Amniotic stem cell (primary cell): ENCODE measurements around the gene TBXAS1.

Source experiments
- DNase-seq: peaks from one replicate; lab custom pipeline; 2025; lab: John Stamatoyannopoulos, UW

Gene TBXAS1

GRCh38 chr7:139829025-139829774, at the start of gene TBXAS1:
Gene TBXAS1 (plus strand): TSS chr7:139829264. CDS start chr7:139829391, 127 bp downstream.
- no peak for DNase-seq

GRCh38 chr7:139782932-139783331, 46.1 kb upstream of the TBXAS1 start:
- DNase-seq = no peak

- no peak for DNase-seq
Measured at GRCh38 chr7:139783647-139784385, 45.2 kb upstream of the TBXAS1 start.

- DNase-seq = no peak
Measured at GRCh38 chr7:139784648-139785047, 44.4 kb upstream of the TBXAS1 start.

GRCh38 chr7:139791316-139791715, 37.7 kb upstream of the TBXAS1 start:
- DNase-seq = no peak

GRCh38 chr7:139797607-139798006, 31.5 kb upstream of the TBXAS1 start:
- DNase-seq = no peak

- no peak for DNase-seq
Measured at GRCh38 chr7:139798221-139798620, 30.8 kb upstream of the TBXAS1 start.

GRCh38 chr7:139798892-139799291, 30.2 kb upstream of the TBXAS1 start:
- no peak for DNase-seq

- no peak for DNase-seq
Measured at GRCh38 chr7:139799586-139799985, 29.5 kb upstream of the TBXAS1 start.

GRCh38 chr7:139804571-139804970, 24.5 kb upstream of the TBXAS1 start:
- no peak for DNase-seq

- DNase-seq = no peak
Measured at GRCh38 chr7:139807009-139807408, 22.1 kb upstream of the TBXAS1 start.

GRCh38 chr7:139808427-139808826, 20.6 kb upstream of the TBXAS1 start:
- DNase-seq = no peak

- no peak for DNase-seq
Measured at GRCh38 chr7:139808846-139809442, 20.1 kb upstream of the TBXAS1 start.

GRCh38 chr7:139811066-139811465, 18.0 kb upstream of the TBXAS1 start:
- no peak for DNase-seq

GRCh38 chr7:139813151-139813550, 15.9 kb upstream of the TBXAS1 start:
- DNase-seq = no peak

GRCh38 chr7:139813689-139814088, 15.4 kb upstream of the TBXAS1 start:
- DNase-seq = no peak

GRCh38 chr7:139817249-139817648, 11.8 kb upstream of the TBXAS1 start:
- DNase-seq = no peak

GRCh38 chr7:139820089-139820488, 9.0 kb upstream of the TBXAS1 start:
- no peak for DNase-seq

GRCh38 chr7:139821349-139822105, 7.5 kb upstream of the TBXAS1 start:
- no peak for DNase-seq

GRCh38 chr7:139822855-139823254, 6.2 kb upstream of the TBXAS1 start:
- no peak for DNase-seq

GRCh38 chr7:139823959-139824521, 5.0 kb upstream of the TBXAS1 start:
- no peak for DNase-seq
